HK-2 (cell line): Measurements from ENCODE around the gene FBXO24.
A peak's percentile ranks its signal among the peaks of the same experiment; 100 is the strongest.
"Not testable (repeated sequence)": the region's sequence is repeated elsewhere in the genome, so short reads cannot be mapped to it uniquely, and the experiment has no call there.

Source experiments
- DNase-seq: peaks from one replicate; pipeline ENCODE4 v3.0.0-alpha.2; 2018; ENCODE audit not compliant: unreplicated experiment

The FBXO24 gene

GRCh38 chr7:100559127-100559526 lies 27.0 kb upstream of the FBXO24 start:
- no peak for DNase-seq

GRCh38 chr7:100561491-100562194 lies 24.5 kb upstream of the FBXO24 start:
- DNase-seq: no peak

- DNase-seq: no peak
These were observed 23.7 kb upstream of the FBXO24 start for GRCh38 chr7:100562195-100563099.

- DNase-seq: no peak
These were observed 23.0 kb upstream of the FBXO24 start for GRCh38 chr7:100563100-100563564.

- peak; percentile 79 for DNase-seq
These were observed 22.2 kb upstream of the FBXO24 start for GRCh38 chr7:100563809-100564400.

GRCh38 chr7:100564405-100564804 lies 21.7 kb upstream of the FBXO24 start:
- DNase-seq: not testable (repeated sequence)

- no peak for DNase-seq
These were observed 21.0 kb upstream of the FBXO24 start for GRCh38 chr7:100565133-100565571.

- DNase-seq: no peak
These were observed 20.1 kb upstream of the FBXO24 start for GRCh38 chr7:100566018-100566531.

- no peak for DNase-seq
These were observed 18.9 kb upstream of the FBXO24 start for GRCh38 chr7:100567031-100567730.

GRCh38 chr7:100567751-100568175 lies 18.4 kb upstream of the FBXO24 start:
- no peak for DNase-seq

GRCh38 chr7:100568176-100568895 lies 17.8 kb upstream of the FBXO24 start:
- no peak for DNase-seq

GRCh38 chr7:100568896-100569844 lies 17.0 kb upstream of the FBXO24 start:
- DNase-seq: no peak

- no peak for DNase-seq
These were observed 14.9 kb upstream of the FBXO24 start for GRCh38 chr7:100570954-100571828.

GRCh38 chr7:100571829-100572116 lies 14.4 kb upstream of the FBXO24 start:
- no peak for DNase-seq

GRCh38 chr7:100572281-100572948 lies 13.7 kb upstream of the FBXO24 start:
- DNase-seq: no peak

GRCh38 chr7:100572949-100573675 lies 13.0 kb upstream of the FBXO24 start:
- no peak for DNase-seq

GRCh38 chr7:100573691-100574361 lies 12.3 kb upstream of the FBXO24 start, which contains the start of gene SAP25:
TSS of gene SAP25 (minus strand) at chr7:100573900. CDS start at chr7:100573742, 158 bp downstream.
- DNase-seq: no peak
